ENCODE results near the gene DENND1A.

DENND1A gene

GRCh38 chr9:123411191-123411590, 518.7 kb downstream of the DENND1A start:
- Histone ChIP-seq H3K23ac (ENCODE audit: low read length in 2 of 2) (no peak overlapping the region), H3K27me3 (ENCODE audit: control insufficient read depth in 1 of 2, insufficient read depth in 1 of 2, low read length in 2 of 2) (no peaks in the 10 kb centered on the region), H3K79me1 (replicated peaks; ENCODE audit: low read length, poor library complexity, severe bottlenecking) (no peaks in the 10 kb centered on the region), H2BK120ac (ENCODE audit: low read depth, low read length) (no peak overlapping the region), H2BK12ac (ENCODE audit: low read length in 2 of 2) (no peak overlapping the region), H3K27ac (ENCODE audit: low read length, poor library complexity, severe bottlenecking) (no peak overlapping the region), H2BK15ac (ENCODE audit: low read depth, poor library complexity, severe bottlenecking) (no peak overlapping the region), H4K91ac (ENCODE audit: low read length) (peak overlapping the region; percentile 21), H3K18ac (ENCODE audit: low read depth in 1 of 2, low read length in 2 of 2) (no peak overlapping the region), H3K4me1 (ENCODE audit: control insufficient read depth, insufficient read depth, low read depth, low read length) (peaks cover 8% of the 10 kb centered on the region), H4K8ac (ENCODE audit: low read length) (no peak overlapping the region), H3K4me3 (ENCODE audit: insufficient read depth in 1 of 2, low read depth in 1 of 2, low read length in 2 of 2) (no peak overlapping the region), H2AK5ac (ENCODE audit: low read length, severe bottlenecking) (no peak overlapping the region), H3K14ac (ENCODE audit: low read length in 2 of 2) (no peak overlapping the region), H2BK5ac (ENCODE audit: low read depth, low read length, poor library complexity, severe bottlenecking) (no peak overlapping the region), H3K4ac (ENCODE audit: low read depth in 1 of 2, low read length in 2 of 2) (no peak overlapping the region), H2AFZ (ENCODE audit: low read depth, low read length) (no peak overlapping the region), H3K4me2 (ENCODE audit: low read length, poor library complexity, severe bottlenecking) (no peak overlapping the region), H3K9me3 (ENCODE audit: control insufficient read depth, low read length) (no peaks in the 10 kb centered on the region), H3K36me3 (ENCODE audit: control insufficient read depth in 1 of 2, insufficient read depth in 2 of 2, low read depth in 1 of 2, low read length in 2 of 2) (peaks cover 0 to 9% of the 10 kb centered on the region in 2 experiments), H3K9ac (ENCODE audit: low read length) (no peak overlapping the region)
- no peak for DNase-seq
- WGBS: 95% methylated on average over 10 of the region's 10 CpGs

DNA sequence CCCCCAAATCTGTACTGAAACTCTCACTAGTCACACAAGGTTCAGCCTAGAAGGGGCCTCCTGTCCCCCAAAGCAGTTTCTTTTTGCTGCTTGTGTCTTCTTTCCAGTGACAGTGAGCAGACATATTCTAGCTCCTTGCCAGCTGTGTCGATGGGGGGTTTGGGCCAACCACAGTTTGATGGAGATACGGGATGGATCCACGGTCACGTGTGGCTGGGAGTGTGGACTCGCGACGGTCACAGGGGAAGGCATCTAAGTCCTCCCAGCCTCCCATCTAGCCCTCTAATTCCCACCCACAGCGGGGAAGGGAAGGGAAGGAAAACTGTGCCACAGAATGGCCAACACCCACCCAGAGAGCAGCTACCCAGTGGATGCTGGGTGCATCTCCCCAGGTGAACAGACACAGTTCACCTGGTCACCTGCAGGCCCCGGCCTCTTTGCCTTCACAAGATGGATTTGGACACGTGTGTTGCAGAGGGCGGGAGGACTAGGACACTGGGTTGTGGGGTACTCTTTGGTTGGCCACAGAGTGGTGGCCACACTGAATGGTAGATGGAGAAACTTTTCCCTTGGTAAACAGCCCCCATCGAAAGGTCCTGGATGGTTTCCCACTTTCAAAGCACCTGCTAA, 519.5 kb downstream of the DENND1A start:
- no peak overlapping the region for H4K91ac ChIP-seq (ENCODE audit: low read length)
- WGBS: 87% methylated on average over 12 of the region's 12 CpGs
- H2AFZ ChIP-seq (ENCODE audit: low read depth, low read length): no peak overlapping the region
- peaks cover 0 to 3% of the 10 kb centered on the region in 2 experiments for H3K36me3 ChIP-seq (ENCODE audit: control insufficient read depth in 1 of 2, insufficient read depth in 2 of 2, low read depth in 1 of 2, low read length in 2 of 2)
- no peak overlapping the region for H2BK15ac ChIP-seq (ENCODE audit: low read depth, poor library complexity, severe bottlenecking)
- no peak overlapping the region for H3K4ac ChIP-seq (ENCODE audit: low read depth in 1 of 2, low read length in 2 of 2)
- no peak overlapping the region for H2BK12ac ChIP-seq (ENCODE audit: low read length in 2 of 2)
- no peak overlapping the region for H2BK5ac ChIP-seq (ENCODE audit: low read depth, low read length, poor library complexity, severe bottlenecking)
- no peak overlapping the region for H2AK5ac ChIP-seq (ENCODE audit: low read length, severe bottlenecking)
- no peaks in the 10 kb centered on the region for H3K79me1 ChIP-seq (replicated peaks; ENCODE audit: low read length, poor library complexity, severe bottlenecking)
- no peaks in the 10 kb centered on the region for H3K27me3 ChIP-seq (ENCODE audit: control insufficient read depth in 1 of 2, insufficient read depth in 1 of 2, low read length in 2 of 2)
- H3K23ac ChIP-seq (ENCODE audit: low read length in 2 of 2): no peak overlapping the region
- H3K14ac ChIP-seq (ENCODE audit: low read length in 2 of 2): no peak overlapping the region
- no peak overlapping the region for H4K8ac ChIP-seq (ENCODE audit: low read length)
- no peaks in the 10 kb centered on the region for H3K9me3 ChIP-seq (ENCODE audit: control insufficient read depth, low read length)
- no peak overlapping the region for H3K18ac ChIP-seq (ENCODE audit: low read depth in 1 of 2, low read length in 2 of 2)
- H3K27ac ChIP-seq (ENCODE audit: low read length, poor library complexity, severe bottlenecking): no peak overlapping the region
- DNase-seq: no peak
- H3K4me3 ChIP-seq (ENCODE audit: insufficient read depth in 1 of 2, low read depth in 1 of 2, low read length in 2 of 2): no peak overlapping the region
- H3K4me2 ChIP-seq (ENCODE audit: low read length, poor library complexity, severe bottlenecking): no peak overlapping the region
- no peak overlapping the region for H2BK120ac ChIP-seq (ENCODE audit: low read depth, low read length)
- H3K9ac ChIP-seq (ENCODE audit: low read length): no peak overlapping the region
- peaks cover 8% of the 10 kb centered on the region for H3K4me1 ChIP-seq (ENCODE audit: control insufficient read depth, insufficient read depth, low read depth, low read length)

DNA sequence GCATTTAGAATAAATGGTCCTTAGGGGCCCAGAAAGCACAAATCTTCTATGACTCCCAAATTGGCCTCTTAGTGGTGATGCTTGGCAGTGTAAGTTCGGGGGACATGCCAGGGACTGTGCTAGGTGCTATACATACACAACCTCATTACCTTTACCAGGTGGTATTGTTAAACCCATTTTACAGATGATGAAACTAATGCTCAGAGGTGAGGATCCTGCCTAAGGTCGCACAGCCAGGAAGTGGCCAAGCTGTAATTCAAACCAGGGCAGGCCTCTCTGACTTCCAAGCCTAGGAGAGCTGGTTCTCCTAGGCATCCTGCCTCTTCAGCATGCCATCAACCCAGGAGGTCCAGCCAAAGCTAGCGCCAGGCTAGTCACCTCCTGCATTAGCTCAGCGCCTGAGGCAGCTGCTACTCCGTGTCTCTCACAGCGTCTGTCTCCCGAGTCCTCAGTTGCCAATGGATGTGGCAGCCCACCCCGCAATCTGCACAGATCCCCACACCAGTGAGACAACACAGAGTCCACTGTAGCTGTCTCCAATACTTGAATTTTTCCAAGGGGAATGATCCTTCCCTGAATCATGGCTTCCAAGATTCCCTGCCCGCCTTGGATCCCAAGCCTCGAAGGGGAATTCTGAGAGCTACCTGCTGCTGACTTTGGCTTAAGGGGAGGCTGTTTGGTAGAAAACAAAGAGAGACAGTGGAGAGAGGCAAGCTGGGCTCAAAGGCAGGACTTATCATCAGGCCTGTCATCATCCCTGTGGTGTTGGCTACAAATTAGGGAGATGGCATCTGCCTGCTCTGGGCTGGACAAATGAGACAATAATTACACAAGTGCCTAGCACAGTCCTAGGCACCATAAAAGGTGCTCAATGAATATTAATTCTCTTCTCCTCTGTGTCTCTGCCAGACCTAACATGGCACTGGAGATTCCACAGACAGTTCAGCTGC, 521.3 kb downstream of the DENND1A start:
- Histone ChIP-seq H2BK120ac (ENCODE audit: low read depth, low read length) (no peak overlapping the region), H3K23ac (ENCODE audit: low read length in 2 of 2) (no peak overlapping the region)

DNA sequence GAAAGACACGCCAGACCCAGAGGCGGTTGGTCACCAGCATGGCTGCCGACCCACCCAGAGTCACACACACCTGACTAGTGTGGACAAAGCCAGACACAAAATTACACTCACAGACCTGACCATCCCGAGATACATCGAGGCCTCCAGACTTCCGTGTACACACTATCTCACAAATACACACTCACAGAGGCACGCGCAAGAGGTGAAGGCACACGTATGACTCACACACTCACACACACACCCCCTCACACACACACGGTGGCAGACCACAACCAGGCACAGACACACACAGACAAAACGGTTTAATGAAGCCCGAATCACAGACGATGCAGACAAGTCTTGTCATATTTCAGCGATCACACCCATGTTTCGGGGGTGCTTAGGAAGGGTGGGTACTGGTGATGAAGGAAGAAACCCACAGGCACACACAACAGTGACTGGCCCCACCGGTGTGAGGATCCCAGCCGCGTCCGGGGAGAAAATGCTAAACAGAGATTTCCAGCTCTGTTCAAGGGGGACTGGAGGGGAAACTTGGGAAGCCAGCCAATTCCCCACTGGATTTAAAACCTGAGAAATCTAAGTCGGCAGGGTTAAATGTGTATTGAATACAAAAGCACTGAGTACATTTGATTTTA, 522.6 kb downstream of the DENND1A start:
- H3K36me3 ChIP-seq (ENCODE audit: control insufficient read depth in 1 of 2, insufficient read depth in 2 of 2, low read depth in 1 of 2, low read length in 2 of 2): no peaks in the 10 kb centered on the region
- no peak overlapping the region for H2BK5ac ChIP-seq (ENCODE audit: low read depth, low read length, poor library complexity, severe bottlenecking)
- no peak overlapping the region for H2AFZ ChIP-seq (ENCODE audit: low read depth, low read length)
- no peak overlapping the region for H2AK5ac ChIP-seq (ENCODE audit: low read length, severe bottlenecking)
- H3K27ac ChIP-seq (ENCODE audit: low read length, poor library complexity, severe bottlenecking): no peak overlapping the region
- no peak overlapping the region for H3K9ac ChIP-seq (ENCODE audit: low read length)
- peak; percentile 20 for DNase-seq
- 95% methylated on average over 18 of the region's 20 CpGs for WGBS
- H3K23ac ChIP-seq (ENCODE audit: low read length in 2 of 2): no peak overlapping the region
- H3K4ac ChIP-seq (ENCODE audit: low read depth in 1 of 2, low read length in 2 of 2): no peak overlapping the region
- H3K4me3 ChIP-seq (ENCODE audit: insufficient read depth in 1 of 2, low read depth in 1 of 2, low read length in 2 of 2): no peak overlapping the region
- H4K91ac ChIP-seq (ENCODE audit: low read length): no peak overlapping the region
- no peak overlapping the region for H3K18ac ChIP-seq (ENCODE audit: low read depth in 1 of 2, low read length in 2 of 2)
- H4K8ac ChIP-seq (ENCODE audit: low read length): no peak overlapping the region
- no peaks in the 10 kb centered on the region for H3K27me3 ChIP-seq (ENCODE audit: control insufficient read depth in 1 of 2, insufficient read depth in 1 of 2, low read length in 2 of 2)
- H2BK15ac ChIP-seq (ENCODE audit: low read depth, poor library complexity, severe bottlenecking): no peak overlapping the region
- H3K14ac ChIP-seq (ENCODE audit: low read length in 2 of 2): peak overlapping the region in 1 of 2 experiments; percentile 55
- H3K79me1 ChIP-seq (replicated peaks; ENCODE audit: low read length, poor library complexity, severe bottlenecking): no peaks in the 10 kb centered on the region
- H2BK120ac ChIP-seq (ENCODE audit: low read depth, low read length): no peak overlapping the region
- H2BK12ac ChIP-seq (ENCODE audit: low read length in 2 of 2): no peak overlapping the region
- no peak overlapping the region for H3K4me2 ChIP-seq (ENCODE audit: low read length, poor library complexity, severe bottlenecking)
- peaks cover 8% of the 10 kb centered on the region for H3K4me1 ChIP-seq (ENCODE audit: control insufficient read depth, insufficient read depth, low read depth, low read length)
- H3K9me3 ChIP-seq (ENCODE audit: control insufficient read depth, low read length): no peaks in the 10 kb centered on the region

More for the DNA sequence above, 521.3 kb downstream of the DENND1A start:
- H3K9ac ChIP-seq (ENCODE audit: low read length): no peak overlapping the region
- H2BK15ac ChIP-seq (ENCODE audit: low read depth, poor library complexity, severe bottlenecking): no peak overlapping the region
- H2AFZ ChIP-seq (ENCODE audit: low read depth, low read length): no peak overlapping the region
- no peak overlapping the region for H3K27ac ChIP-seq (ENCODE audit: low read length, poor library complexity, severe bottlenecking)
- H3K4me1 ChIP-seq (ENCODE audit: control insufficient read depth, insufficient read depth, low read depth, low read length): peaks cover 8% of the 10 kb centered on the region
- no peak overlapping the region for H3K4me2 ChIP-seq (ENCODE audit: low read length, poor library complexity, severe bottlenecking)
- H3K14ac ChIP-seq (ENCODE audit: low read length in 2 of 2): no peak overlapping the region
- no peak overlapping the region for H3K18ac ChIP-seq (ENCODE audit: low read depth in 1 of 2, low read length in 2 of 2)
- no peak overlapping the region for H2BK5ac ChIP-seq (ENCODE audit: low read depth, low read length, poor library complexity, severe bottlenecking)
- no peaks in the 10 kb centered on the region for H3K36me3 ChIP-seq (ENCODE audit: control insufficient read depth in 1 of 2, insufficient read depth in 2 of 2, low read depth in 1 of 2, low read length in 2 of 2)
- WGBS: 92% methylated on average over 9 of the region's 10 CpGs
- no peaks in the 10 kb centered on the region for H3K79me1 ChIP-seq (replicated peaks; ENCODE audit: low read length, poor library complexity, severe bottlenecking)
- H3K9me3 ChIP-seq (ENCODE audit: control insufficient read depth, low read length): no peaks in the 10 kb centered on the region
- H4K8ac ChIP-seq (ENCODE audit: low read length): no peak overlapping the region
- no peak overlapping the region for H2AK5ac ChIP-seq (ENCODE audit: low read length, severe bottlenecking)
- H4K91ac ChIP-seq (ENCODE audit: low read length): no peak overlapping the region
- H2BK12ac ChIP-seq (ENCODE audit: low read length in 2 of 2): no peak overlapping the region
- no peak overlapping the region for H3K4ac ChIP-seq (ENCODE audit: low read depth in 1 of 2, low read length in 2 of 2)
- H3K4me3 ChIP-seq (ENCODE audit: insufficient read depth in 1 of 2, low read depth in 1 of 2, low read length in 2 of 2): no peak overlapping the region
- H3K27me3 ChIP-seq (ENCODE audit: control insufficient read depth in 1 of 2, insufficient read depth in 1 of 2, low read length in 2 of 2): no peaks in the 10 kb centered on the region
- no peak for DNase-seq
